ENCODE results near the gene DACH2.
"Not testable (repeated sequence)": the region's sequence is repeated elsewhere in the genome, so short reads cannot be mapped to it uniquely, and the experiment has no call there.

DACH2 gene

GRCh38 chrX:86148024-86148511, at the start of gene DACH2:
TSS of gene DACH2 (plus strand) at chrX:86148451.
- peak; percentile 20 for DNase-seq

GRCh38 chrX:86102341-86102740, 45.9 kb upstream of the DACH2 start:
- DNase-seq: no peak

GRCh38 chrX:86103061-86103460, 45.2 kb upstream of the DACH2 start:
- no peak for DNase-seq

- DNase-seq: no peak
Measured at GRCh38 chrX:86104526-86104925, 43.7 kb upstream of the DACH2 start.

- DNase-seq: no peak
Measured at GRCh38 chrX:86121916-86122315, 26.3 kb upstream of the DACH2 start.

- DNase-seq: no peak
Measured at GRCh38 chrX:86133761-86134160, 14.5 kb upstream of the DACH2 start.

GRCh38 chrX:86137071-86137470, 11.2 kb upstream of the DACH2 start:
- DNase-seq: no peak

- no peak for DNase-seq
Measured at GRCh38 chrX:86141786-86142185, 6.5 kb upstream of the DACH2 start.

GRCh38 chrX:86146102-86146501, 2.1 kb upstream of the DACH2 start:
- no peak for DNase-seq

- no peak for DNase-seq
Measured at GRCh38 chrX:86148594-86148993, 343 bp downstream of the DACH2 start.

GRCh38 chrX:86149119-86149518, 868 bp downstream of the DACH2 start:
- DNase-seq: no peak

GRCh38 chrX:86154553-86154952, 6.3 kb downstream of the DACH2 start:
- DNase-seq: no peak

- DNase-seq: no peak
Measured at GRCh38 chrX:86171366-86171765, 23.1 kb downstream of the DACH2 start.

- DNase-seq: no peak
Measured at GRCh38 chrX:86178906-86179305, 30.7 kb downstream of the DACH2 start.

- DNase-seq: not testable (repeated sequence)
Measured at GRCh38 chrX:86181325-86181724, 33.1 kb downstream of the DACH2 start.

GRCh38 chrX:86192827-86193226, 44.6 kb downstream of the DACH2 start:
- DNase-seq: no peak

GRCh38 chrX:86194758-86195157, 46.5 kb downstream of the DACH2 start:
- DNase-seq: no peak

- no peak for DNase-seq
Measured at GRCh38 chrX:86195343-86195742, 47.1 kb downstream of the DACH2 start.

GRCh38 chrX:86197815-86198214, 49.6 kb downstream of the DACH2 start:
- no peak for DNase-seq

- no peak for DNase-seq
Measured at GRCh38 chrX:86210772-86211171, 62.5 kb downstream of the DACH2 start.

- DNase-seq: no peak
Measured at GRCh38 chrX:86215260-86215659, 67.0 kb downstream of the DACH2 start.

- DNase-seq: no peak
Measured at GRCh38 chrX:86237482-86237881, 89.2 kb downstream of the DACH2 start.

GRCh38 chrX:86241547-86241946, 93.3 kb downstream of the DACH2 start:
- DNase-seq: no peak

- DNase-seq: no peak
Measured at GRCh38 chrX:86263526-86263925, 115.3 kb downstream of the DACH2 start.

- no peak for DNase-seq
Measured at GRCh38 chrX:86295293-86295692, 147.0 kb downstream of the DACH2 start.

GRCh38 chrX:86322913-86323312, 174.7 kb downstream of the DACH2 start:
- no peak for DNase-seq
